ENCODE data around the gene NIT2. TPM values are rescaled to one million over a fixed set of nuclear protein-coding genes. Genes with fewer than 3 reads are reported as not detected.

The NIT2 gene
- total and polyA plus RNA-seq, 2 of the 4 experiments (the other 2 are of a cell fraction): 12.4 to 27.1 TPM

GRCh38 chr3:100358413-100358812, 23.9 kb downstream of the NIT2 start:
- Histone ChIP-seq H4K20me1 (ENCODE audit: insufficient read depth, low read length) (no peaks in the 10 kb centered on the region), H3K9ac (ENCODE audit: low read depth, low read length) (no peak overlapping the region), H2AFZ (replicated peaks; ENCODE audit: low read length, poor library complexity) (no peak overlapping the region), H3K4me1 (ENCODE audit: control insufficient read depth, insufficient read depth, low read length) (no peaks in the 10 kb centered on the region), H2BK120ac (ENCODE audit: low read depth, low read length) (no peak overlapping the region), H3K56ac (ENCODE audit: extremely low read depth, insufficient read depth, low read length) (no peak overlapping the region), H3K4me3 (ENCODE audit: insufficient read depth, low read depth, low read length) (no peak overlapping the region), H4K91ac (ENCODE audit: insufficient read depth, low read depth, low read length) (no peak overlapping the region), H3K79me1 (ENCODE audit: low read depth in 1 of 2, low read length in 2 of 2) (no peaks in the 10 kb centered on the region; a peak in 1 of 4 replicates), H3K23ac (ENCODE audit: low read depth, low read length) (no peak overlapping the region), H3K4me2 (ENCODE audit: low read depth, low read length) (no peak overlapping the region), H3K18ac (ENCODE audit: low read depth, low read length) (no peak overlapping the region), H3K27me3 (ENCODE audit: control insufficient read depth, insufficient read depth, low read length) (no peaks in the 10 kb centered on the region), H3K36me3 (ENCODE audit: control insufficient read depth, insufficient read depth, low read length) (peaks cover 23% of the 10 kb centered on the region), H3K14ac (replicated peaks; ENCODE audit: low read depth, low read length) (no peak overlapping the region), H4K8ac (ENCODE audit: low read depth in 2 of 2, low read length in 2 of 2) (no peak overlapping the region), H2AK5ac (ENCODE audit: low read depth, low read length) (no peak overlapping the region), H3K9me1 (ENCODE audit: insufficient read depth, low read length) (0 out of 2 replicates have a peak, but pooled peaks cover 2% of the 10 kb centered on the region), H2BK20ac (ENCODE audit: low read depth, low read length) (no peak overlapping the region), H3K27ac (ENCODE audit: insufficient read depth, low read length) (no peak overlapping the region), H2BK15ac (ENCODE audit: low read depth, low read length) (no peak overlapping the region), H4K5ac (ENCODE audit: low read depth, low read length) (no peak overlapping the region), H2BK5ac (ENCODE audit: low read depth, low read length, poor library complexity, severe bottlenecking) (no peak overlapping the region), H3K4ac (ENCODE audit: low read depth, low read length) (no peak overlapping the region), H3K9me3 (ENCODE audit: control insufficient read depth, insufficient read depth, low read length) (peaks cover 4% of the 10 kb centered on the region), H2AK9ac (replicated peaks; ENCODE audit: low read depth, low read length, poor library complexity) (no peak overlapping the region)
- BruUV-seq (replicated peaks): no TSS peak
- WGBS, 2 experiments (ENCODE audit: extremely low coverage in 2 of 2, insufficient read length in 1 of 2): no CpG with 5 or more reads among the region's 2 CpGs
- intact Hi-C loops (cut with micrococcal nuclease): no loop called here
- ChIA-PET CTCF (no interaction called here), POLR2A (ENCODE audit: unreplicated experiment) (no interaction called here)
- DNase-seq (no peak), ATAC-seq (ENCODE audit: low read depth) (no peak)
- in situ Hi-C loops (cut with MboI; ENCODE audit: low sequenced_read_pairs): no loop called here
- TF ChIP-seq POLR2A (IDR thresholded peaks at IDR 0.05; ENCODE audit: low read depth, low read length) (no peak), RAD21 (IDR thresholded peaks at IDR 0.05; ENCODE audit: low read length) (no peak), RFX5 (IDR thresholded peaks at IDR 0.05; ENCODE audit: low read depth, low read length) (no peak)
- dilution Hi-C loops (cut with HindIII; ENCODE audit: low sequenced_read_pairs, unreplicated experiment): no loop called here
